HuH-7 (cell line): ENCODE results near the gene LRIT2.

Source experiments
- DNase-seq: peaks from one replicate; pipeline ENCODE4 v3.0.0; 2011; ENCODE audit warnings: low spot score

Gene LRIT2

DNA sequence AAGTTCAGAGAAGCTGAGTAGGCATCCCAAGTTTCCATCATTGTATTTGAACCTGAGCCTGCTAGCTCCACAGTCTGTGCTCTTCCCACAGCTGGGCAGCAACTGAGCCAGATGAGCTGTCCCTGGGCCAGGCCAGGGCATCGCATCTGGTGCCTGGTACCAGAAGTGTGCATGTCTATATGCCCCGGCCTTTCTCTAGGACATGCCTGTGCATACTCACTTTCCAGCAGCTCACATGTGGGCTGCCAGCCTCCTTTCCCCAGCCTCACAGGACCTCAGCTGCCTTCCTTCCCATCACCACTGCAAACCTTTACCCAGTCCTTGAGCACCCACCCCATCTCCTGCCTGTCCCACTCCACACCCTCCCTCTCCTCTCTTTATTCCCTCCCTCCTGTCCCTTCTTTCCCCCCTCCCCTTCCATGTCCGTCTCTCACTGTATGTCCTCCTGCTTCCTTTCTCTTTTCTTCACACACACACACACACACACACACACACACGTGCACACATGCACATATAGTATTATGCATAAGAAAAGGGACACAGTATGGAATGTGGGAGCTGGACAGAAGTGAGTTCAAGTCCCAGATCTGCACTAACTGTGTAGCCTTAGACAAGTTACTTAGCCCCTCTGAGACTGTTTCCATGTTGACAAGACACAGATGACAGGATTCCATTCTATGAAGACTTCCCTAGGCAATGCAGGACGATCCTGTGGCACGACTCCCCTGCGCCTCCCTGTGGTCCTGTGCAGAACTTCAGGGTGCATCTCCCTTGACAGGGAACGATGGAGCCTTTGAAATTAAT is 20.1 kb downstream of the LRIT2 start:
- peak; percentile 63 for DNase-seq

DNA sequence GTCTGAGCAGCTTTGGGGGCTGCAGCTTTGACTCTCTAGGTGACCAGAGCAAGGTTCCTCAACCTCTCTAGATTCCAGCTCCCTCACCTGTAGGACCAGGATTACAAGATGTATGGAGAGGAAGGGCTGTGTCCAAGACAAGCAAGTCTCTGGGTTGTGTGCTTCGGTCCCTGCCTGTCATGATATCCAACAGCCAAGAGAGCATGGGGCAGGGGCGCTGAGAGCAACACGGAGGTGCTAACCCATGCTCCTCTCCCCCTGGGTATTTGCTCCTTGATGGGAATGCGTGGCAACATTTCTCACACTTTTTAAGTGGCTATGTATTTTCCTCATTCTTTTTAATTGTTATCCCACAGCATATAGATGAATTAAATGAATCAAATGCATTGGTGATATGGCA is 20.7 kb downstream of the LRIT2 start:
- no peak for DNase-seq

DNA sequence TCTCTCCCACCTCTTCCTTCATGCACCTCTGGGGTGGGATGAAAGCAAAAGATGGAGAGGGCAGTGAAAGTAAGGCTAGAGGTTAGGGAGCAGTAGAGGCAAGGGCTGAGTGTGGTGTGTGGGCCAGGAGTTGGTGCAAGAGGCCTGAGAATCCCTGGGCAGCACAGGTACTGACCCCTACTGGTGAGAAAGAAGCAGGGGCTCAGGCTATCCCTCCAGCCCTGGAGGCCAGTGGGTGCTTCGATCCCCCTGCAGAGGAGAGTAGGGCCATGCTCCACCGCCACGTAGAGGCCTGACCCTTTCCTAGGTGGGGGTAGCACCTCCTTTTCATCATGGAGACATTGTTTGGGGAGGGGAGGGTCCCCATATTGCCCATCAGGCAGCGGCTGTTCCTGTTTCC is 21.2 kb downstream of the LRIT2 start:
- no peak for DNase-seq

DNA sequence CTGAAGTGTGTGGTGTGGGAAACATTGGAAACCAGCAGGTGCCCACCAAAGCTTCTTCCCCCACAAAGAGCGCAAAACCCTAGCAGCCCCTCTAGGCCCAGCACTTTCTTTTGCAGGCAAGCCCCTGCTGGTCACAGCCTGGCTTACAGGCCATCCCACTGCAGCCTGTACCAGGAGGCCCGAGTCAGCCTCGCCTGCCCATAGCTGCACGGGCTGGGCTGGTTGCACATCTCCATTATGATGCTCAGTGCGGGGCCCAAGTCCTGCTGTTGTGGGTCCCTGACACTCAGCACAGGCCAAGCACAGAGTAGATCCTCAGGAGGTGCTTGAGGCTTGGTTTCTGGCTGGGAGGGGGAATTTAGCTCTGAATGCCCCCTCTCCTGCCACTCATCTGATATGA is 23.0 kb downstream of the LRIT2 start:
- no peak for DNase-seq

DNA sequence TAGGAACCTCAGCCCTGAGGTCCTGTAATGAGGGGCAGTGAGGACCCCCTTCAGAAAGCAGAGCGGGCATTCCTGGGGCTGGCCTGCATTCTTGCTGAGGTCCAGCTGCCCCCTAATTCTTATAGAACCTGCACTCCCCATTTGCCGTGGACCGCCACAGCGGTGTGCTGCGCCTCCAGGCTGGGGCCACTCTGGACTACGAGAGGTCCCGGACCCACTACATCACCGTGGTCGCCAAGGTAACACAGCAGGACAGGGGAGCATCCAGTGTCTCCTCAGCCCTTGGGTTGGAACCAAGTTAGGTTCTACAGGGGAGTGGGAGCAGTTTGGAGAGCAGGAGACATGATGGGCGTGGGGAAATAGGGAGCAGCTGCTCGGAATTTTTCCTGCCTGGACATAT is 23.7 kb downstream of the LRIT2 start:
- DNase-seq = no peak

DNA sequence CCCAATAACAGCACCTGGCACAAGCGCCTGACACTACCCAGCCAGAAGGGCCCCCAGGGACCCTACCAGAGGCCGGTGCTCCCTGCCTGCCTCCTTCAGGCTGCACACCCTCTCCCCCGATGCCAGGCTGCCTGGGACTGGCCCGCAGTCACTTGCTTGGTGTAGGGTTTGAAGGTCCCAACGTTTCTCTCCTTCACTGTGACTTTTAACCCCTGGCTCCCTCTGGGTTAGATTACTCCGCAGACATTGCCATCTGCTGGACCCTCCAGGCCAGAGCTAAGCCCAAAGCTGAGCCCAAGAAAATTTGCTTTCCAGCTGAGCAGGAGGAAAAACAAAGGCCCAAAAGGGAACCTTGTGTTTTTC is 24.1 kb downstream of the LRIT2 start:
- DNase-seq = no peak

DNA sequence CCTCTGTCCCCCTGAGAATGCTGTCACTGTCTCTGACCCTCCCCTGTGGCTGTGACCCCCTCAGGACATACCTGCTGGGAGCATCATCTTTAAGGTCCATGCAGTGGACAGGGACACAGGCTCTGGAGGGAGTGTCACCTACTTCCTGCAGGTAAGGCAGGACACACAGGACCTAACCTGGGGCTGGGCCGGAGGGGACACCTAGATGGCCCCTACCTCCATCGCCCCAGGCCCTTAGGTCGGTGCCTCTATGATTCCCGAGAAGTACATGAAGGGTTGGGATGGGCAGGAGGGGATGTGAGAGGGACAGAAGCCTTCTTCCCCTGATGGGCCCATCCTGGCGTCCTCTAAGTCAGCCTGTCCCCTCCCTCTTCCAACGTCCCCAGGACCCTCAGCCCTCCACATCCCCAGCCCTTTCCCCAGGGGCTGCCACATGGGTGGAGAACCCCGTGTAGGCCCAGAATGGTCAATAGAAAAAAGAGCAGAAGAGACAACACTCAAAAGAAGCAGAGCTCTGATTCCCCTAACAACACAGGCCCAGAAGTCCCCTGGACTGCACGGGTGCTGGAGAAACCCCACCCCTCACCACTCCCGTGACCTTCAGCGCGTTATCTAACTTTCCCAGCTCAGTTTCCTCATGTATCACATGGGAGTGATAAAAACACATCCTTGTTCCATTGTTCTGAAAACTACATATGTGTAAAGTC is 24.7 kb downstream of the LRIT2 start:
- DNase-seq = no peak

DNA sequence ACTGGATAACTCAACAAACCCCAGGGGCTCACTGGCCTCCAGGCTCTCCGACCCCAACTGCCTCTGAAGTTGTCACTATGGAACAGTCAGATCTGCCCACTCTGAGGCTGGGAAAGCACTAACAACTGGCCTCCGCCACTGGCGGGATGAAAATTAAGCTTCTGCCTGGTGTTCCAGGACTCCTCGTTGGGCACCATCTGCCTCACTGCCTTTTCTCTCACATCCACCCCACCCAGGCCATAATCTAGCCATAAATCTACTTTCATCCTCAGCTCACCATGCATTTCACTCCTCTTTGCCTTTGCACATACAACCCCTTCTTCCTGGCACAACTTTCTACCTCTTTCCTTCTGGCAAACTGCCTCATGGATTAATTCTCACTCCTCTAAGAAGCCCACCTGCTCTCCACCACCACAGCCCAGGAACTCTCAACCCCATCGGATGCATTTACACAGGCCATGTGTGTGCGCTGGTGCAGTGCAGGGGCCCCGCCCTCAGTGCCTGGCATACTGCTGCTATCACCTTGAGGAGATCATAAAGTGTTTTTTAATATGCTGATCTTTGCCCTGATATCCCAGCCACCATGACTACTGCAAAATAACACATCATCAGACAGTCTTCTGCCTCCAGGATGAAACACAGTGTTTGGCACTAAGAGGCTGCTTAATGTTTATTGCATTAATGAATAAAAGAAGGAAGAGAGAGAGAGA is 27.0 kb downstream of the LRIT2 start:
- no peak for DNase-seq

DNA sequence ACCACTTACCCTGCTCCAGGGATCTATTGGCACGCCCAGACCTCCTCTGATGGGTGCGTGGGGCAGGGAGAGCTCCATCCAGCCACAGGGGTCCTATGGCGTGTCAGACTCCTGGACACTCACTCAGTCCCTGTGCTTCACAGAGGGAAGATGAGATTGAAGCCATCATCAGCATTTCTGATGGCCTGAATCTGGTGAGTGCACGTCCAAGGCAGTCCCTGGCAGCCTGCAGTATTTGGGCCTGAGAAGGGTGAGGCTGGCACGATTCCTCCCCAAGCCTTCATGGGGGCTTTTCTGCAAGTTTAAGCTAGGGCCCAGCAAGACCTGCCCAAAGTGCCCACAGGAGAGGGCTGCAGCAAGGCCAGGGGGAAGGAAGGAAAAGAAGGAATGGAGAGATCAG is 27.7 kb downstream of the LRIT2 start:
- no peak for DNase-seq

DNA sequence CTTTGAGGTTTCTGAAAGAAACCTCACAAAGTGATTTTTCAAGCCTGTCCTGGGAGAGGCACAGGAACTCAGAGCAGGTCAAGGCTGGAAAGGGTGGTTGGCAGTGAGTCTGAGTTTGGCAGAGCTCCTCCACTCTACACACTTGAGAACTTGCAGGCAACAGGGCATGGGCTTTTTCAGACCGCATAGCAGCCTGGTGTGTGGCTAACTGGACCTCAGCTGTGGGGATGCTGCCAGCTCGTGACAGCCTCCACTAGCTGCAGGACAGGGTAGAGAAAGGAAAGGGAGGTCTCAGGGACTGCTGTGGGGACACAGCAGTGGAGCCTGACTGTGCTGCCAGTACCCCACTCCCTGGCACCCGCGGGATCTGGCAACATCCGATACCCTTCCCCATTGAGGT is 28.4 kb downstream of the LRIT2 start:
- DNase-seq = no peak

DNA sequence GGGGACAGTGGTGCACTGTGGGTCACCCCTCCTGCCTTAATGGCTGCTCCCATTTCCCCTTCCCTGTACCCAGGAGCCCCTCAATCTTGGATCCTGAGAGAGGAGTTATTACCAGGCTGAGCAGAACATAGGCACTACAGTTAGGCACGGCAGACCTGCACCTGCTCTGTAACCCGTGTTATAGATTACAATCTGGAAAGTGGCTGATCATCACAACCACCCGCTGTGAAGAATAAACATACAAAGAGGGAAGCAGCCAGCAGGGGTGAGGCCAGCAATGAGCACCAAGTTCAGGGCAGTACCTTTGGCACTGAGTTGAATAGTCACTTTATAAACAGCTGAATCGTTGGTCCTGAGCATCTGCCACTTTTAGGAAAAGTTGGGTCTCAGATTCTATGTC is 29.3 kb downstream of the LRIT2 start:
- DNase-seq = no peak

DNA sequence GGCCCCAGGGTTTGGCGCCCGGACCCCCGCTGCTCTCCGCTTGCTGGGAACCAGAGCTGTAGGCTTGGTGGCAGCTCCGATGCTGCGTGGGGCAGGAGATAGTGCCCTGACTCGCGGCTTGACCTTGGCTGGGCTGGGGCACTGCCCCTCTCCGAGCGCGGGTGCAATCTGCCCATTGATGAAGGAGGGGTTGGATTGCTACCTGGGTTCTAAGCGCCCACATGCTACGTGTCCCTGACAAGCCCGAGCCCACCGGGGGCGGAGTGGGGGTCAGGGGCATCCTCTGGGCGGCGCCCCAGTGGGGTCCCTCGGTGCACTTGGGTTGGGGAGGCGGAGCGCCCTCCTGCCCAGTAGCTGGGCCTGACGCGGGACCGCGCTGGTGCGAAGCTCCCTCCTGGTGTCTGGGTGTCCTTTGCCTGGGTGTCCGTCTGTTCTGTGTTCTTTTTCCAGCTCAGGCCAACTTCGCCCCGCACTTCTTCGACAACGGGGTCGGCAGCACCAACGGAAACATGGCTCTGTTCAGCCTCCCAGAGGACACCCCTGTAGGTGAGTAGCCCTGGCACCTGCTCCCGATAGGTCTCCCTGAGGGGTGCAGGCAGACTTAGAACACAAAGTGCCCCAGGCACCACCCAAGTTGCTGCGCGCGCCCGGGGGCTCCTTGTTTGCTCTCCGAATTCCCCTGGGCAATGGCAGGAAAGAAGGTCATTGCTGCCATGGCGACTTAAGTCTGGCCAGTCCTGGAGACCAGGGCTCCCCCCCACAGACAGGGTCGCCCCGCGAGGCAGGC is 30.1 kb downstream of the LRIT2 start:
- no peak for DNase-seq

DNA sequence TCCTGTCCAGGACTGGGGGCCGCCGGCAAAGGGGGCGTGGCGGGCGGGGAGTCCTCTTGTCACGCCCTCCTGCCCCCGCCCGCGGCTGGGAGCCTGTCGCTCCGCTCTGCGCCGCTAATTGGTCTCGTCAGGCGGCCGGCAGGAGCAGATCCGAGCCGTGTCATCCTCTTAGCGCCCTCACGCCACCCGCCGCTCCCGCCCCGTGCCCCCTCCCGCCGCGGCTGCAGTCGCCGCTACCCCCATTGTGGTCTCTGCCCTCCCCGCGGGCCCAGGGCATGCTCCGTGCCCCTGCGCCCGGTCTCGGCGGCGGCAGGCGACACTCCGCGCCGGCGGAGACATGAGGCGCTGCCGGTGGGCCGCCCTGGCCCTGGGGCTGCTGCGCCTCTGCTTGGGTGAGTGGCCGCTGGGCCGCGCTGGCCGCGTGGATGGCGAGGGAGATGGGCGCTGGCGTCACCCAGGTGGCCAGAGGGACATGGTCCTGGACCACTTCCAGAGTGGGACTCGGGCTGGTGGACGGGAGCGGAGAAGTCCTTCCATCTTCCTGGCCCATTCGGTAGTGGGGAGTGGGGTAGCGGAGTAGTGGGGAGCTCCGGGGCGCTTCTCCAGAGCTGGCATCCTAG is 30.8 kb downstream of the LRIT2 start, which contains the start of gene CDHR1:
CDHR1 (plus strand) TSS at position 114 of the 620 bp plus-strand sequence; CDS start at position 338, 224 bp downstream.
- no peak for DNase-seq

DNA sequence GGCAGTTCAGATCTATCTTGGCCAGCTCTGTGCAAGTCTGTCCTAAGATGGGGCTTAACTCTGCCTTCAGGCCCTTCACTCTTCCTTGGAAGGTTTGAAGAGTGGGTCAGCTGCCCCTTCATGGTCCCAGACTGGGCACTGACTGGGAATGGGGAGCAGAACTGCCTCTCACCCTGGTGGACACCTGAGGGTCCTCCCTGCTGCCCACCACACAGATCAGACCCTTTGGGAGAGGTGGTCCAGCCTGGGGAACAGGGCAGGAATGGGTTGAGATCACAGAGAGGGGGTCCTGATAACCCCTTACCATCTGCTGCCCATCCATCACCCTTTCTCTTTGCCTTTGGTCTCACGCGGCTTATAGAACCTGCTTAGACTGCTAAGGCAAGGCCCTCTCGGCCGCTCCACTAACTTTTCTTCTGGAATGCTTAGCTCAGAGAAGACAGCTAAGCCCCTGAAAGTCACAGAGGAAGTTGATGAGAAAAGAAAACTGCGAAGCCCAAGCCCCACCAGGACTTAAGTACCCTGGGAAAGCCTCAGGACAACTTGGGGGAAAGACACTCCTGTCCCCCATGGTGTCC is 31.4 kb downstream of the LRIT2 start:
- no peak for DNase-seq

DNA sequence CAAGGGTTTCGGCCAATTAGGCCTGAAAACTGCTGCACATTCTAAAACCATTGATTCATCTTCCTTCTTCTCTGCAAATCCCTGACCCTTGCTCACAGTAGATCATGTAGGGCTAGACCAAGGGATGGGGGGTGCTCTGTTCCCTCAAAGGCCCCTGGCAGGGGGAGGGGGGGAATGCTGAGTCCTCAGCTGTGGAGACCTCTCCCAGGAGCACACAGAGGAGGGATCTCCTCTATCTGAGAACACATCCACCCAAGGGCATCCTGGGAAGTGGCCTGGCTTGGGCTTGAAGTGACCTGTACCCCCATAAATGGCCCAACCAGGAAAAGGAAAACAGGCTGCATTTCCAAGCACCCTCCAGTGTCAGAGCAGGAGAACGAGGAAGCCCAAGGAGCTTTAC is 32.0 kb downstream of the LRIT2 start:
- no peak for DNase-seq

DNA sequence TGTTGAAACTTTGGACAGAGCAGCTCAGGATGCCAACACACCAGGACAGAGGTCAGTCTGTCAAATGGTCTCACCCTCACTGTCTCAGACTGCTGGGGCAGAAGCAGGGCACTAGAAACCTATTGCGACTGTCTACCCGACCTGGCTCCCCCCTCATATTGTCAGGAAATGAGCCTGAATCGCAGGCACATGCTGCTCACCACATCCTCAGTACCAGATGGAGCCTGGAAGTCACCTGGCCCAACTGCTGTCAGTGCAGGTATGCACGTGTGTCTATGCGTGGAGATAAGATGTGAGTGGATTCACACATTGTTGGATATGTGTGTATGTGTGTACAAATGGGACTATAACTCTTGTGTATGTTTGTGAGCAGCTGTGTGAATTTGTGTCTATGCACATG is 34.2 kb downstream of the LRIT2 start:
- DNase-seq = no peak

DNA sequence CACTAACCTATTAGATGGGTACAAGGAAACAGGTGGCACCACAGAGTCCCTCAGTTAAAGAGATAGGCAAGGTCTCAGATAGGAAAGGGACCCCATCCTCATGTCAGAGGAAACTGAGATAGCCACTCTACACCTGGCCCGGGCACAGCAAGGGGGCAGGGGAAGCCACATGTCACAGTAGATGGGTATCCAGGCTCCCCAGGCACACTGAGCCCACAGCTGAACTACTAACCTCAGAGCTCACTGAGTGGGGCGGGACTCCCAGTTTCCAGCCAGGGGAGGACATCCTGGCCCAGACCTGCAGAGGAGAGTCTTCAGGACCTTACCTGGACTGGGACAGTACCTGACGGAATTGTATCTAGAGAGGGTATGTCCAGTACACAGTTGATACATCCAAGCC is 34.7 kb downstream of the LRIT2 start:
- DNase-seq = no peak

DNA sequence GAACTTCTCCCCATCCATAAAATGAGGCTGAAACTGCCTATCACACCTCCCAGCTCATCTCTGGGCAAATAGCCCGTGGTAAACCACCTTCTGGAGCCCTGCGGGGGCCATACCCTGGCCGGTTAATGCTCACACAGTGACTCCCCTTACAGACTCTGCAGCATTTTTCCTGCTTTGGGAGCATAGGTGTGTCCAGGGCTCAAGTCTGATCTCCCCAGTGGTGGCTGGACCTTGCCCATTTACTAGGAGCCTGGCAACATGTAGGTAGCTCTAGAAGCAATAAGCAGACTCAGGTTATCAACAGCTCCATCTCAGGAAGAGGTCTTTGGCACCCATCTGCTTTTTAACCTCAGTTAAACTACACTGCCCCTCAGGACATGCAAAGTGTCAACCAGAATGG is 36.5 kb downstream of the LRIT2 start:
- DNase-seq = no peak

DNA sequence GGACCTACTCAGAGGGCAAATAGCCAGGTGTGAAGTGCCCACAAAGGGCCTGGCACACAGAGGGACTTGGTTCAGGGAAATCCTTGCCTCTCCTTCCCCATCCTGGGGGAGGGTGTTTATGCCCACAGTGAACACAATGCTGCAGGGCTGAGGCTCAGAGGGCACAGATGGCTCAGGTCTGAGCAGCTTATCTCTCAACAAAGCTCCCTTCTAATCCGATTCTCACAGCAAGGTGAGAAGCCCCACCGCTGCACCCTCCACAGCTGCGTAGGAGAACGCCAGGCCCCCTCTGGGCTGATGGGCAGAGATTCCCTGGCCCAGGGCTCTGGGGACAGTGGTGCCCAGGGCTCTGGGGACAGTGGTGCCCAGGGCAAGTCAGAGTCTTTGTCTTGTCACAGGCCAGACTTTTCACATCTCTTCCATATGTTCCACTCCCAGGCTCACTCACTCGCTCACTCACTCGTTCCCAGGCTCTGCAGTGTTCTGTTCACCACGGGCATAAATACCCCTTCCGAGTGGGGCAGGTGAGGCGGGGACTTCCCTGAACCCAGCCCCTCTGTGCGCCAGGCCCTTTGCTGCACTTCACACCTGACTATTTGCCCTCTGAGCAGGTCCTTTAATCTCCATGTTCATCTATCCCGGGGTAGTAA is 39.7 kb downstream of the LRIT2 start:
- DNase-seq = no peak

DNA sequence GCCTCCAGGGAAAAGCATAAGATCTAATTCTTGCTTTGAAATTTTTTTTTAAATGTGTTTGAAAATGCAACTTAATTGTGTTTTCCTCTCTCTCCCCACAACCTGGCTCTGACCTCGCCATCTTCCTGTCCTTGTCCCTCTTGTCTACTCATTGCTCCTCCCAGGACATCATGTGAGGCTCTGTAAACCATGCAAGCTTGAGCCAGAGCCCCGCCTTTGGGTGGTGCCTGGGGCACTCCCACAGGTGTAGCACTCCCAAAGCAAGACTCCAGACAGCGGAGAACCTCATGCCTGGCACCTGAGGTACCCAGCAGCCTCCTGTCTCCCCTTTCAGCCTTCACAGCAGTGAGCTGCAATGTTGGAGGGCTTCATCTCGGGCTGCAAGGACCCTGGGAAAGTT is 40.8 kb downstream of the LRIT2 start:
- no peak for DNase-seq

DNA sequence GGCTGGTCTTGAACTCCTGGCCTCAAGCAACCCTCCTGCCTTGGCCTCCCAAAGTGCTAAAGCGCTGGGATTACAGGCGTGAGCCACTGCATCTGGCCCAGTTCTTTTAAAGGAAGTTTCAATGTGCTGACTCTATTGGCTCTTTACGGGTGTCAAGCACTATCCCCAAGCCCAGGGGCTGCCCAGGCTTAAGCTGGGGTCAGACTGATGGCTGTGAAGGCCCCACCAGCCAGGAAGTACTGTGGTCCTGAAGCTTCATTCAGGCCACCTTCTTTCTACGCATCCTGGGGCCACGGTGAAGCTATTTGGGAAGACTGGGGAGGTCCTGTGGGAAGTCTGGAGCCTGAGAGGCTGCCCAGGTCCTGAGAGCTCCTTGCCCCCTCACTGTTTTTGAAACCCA is 43.7 kb downstream of the LRIT2 start:
- DNase-seq = no peak
